H1 (cell line): Measurements from ENCODE around the gene LEFTY1. TPM values are rescaled to one million over a fixed set of nuclear protein-coding genes. Genes with fewer than 3 reads are reported as not detected.

ENCODE experiments used
- CTCF ChIA-PET: fragments of 300-600 bp; sonication (Branson Sonifier 250); formaldehyde crosslinking; loops from one replicate; lab custom pipeline; 2021; ENCODE audit not compliant: partially characterized antibody; lab: Charles Lee
- POLR2A ChIA-PET: fragments of 300-600 bp; sonication (Branson Sonifier 250); formaldehyde crosslinking; loops from one replicate; lab custom pipeline; 2021; ENCODE audit warnings: inconsistent platforms; ENCODE audit not compliant: partially characterized antibody; lab: Charles Lee
- DNase-seq, 2 experiments: peaks; one replicate each; pipeline versions ENCODE4 v3.0.0 to v3.0.0-alpha.2; 2010 to 2022; ENCODE audit warnings: low spot score in 2 of 2, low read depth in 1 of 2, mixed read lengths in 1 of 2
- FAIRE-seq: peaks from 2 replicates; lab custom pipeline; 2011; peaks lifted over from hg19 to GRCh38; lab: Jason Lieb, UNC
- H2AFZ ChIP-seq: 2 replicates; pipeline ENCODE4 v1.8.1; 2012; ENCODE audit warnings: low read length, inconsistent platforms
- H2AK5ac ChIP-seq: 2 replicates; pipeline ENCODE4 v1.6.1; 2013; ENCODE audit warnings: low read depth, low read length
- H2BK120ac ChIP-seq: replicated peaks from 2 replicates; pipeline ENCODE3; 2013; ENCODE audit warnings: low read depth, low read length, inconsistent platforms
- H2BK12ac ChIP-seq: 2 replicates; pipeline ENCODE4 v1.6.1; 2013; ENCODE audit warnings: low read depth, low read length
- H2BK15ac ChIP-seq: 2 replicates; pipeline ENCODE4 v1.6.1; 2013; ENCODE audit warnings: low read length
- H2BK20ac ChIP-seq: 2 replicates; pipeline ENCODE4 v1.6.1; 2013; ENCODE audit warnings: low read length
- H2BK5ac ChIP-seq: 2 replicates; pipeline ENCODE4 v1.6.1; 2013; ENCODE audit warnings: low read depth, low read length
- H3K14ac ChIP-seq: 2 replicates; pipeline ENCODE4 v1.6.1; 2013; ENCODE audit warnings: inconsistent platforms; ENCODE audit not compliant: insufficient read length
- H3K18ac ChIP-seq: 2 replicates; pipeline ENCODE4 v1.6.1; 2013; ENCODE audit warnings: low read length; ENCODE audit errors: extremely low read depth
- H3K23ac ChIP-seq: 2 replicates; pipeline ENCODE4 v1.6.1; 2013; ENCODE audit warnings: inconsistent platforms; ENCODE audit not compliant: insufficient read length
- H3K23me2 ChIP-seq: 2 replicates; pipeline ENCODE4 v1.6.1; 2013; ENCODE audit warnings: low read depth, low read length
- H3K27ac ChIP-seq: 2 replicates; pipeline ENCODE4 v1.6.1; 2011; ENCODE audit warnings: low read depth, low read length, inconsistent platforms
- H3K27me3 ChIP-seq, 4 experiments: replicated peaks in 1 of 4; 1 replicate in 1 of 4; 2 replicates in 3 of 4; pipeline versions ENCODE4 v1.6.1 to v1.8.1; 2011 to 2013; ENCODE audit warnings: low read length in 3 of 4, mild to moderate bottlenecking in 3 of 4, inconsistent platforms in 2 of 4, mixed read lengths in 2 of 4, moderate library complexity in 1 of 4; ENCODE audit not compliant: control insufficient read depth in 3 of 4, insufficient read depth in 3 of 4; ENCODE audit errors: extremely low read depth in 1 of 4
- H3K36me3 ChIP-seq, 4 experiments: 2 replicates each; pipeline versions ENCODE4 v1.6.1 to v1.8.1; 2011 to 2013; ENCODE audit warnings: mild to moderate bottlenecking in 4 of 4, low read length in 3 of 4, moderate library complexity in 2 of 4, control low read depth in 1 of 4, inconsistent platforms in 1 of 4; ENCODE audit not compliant: insufficient read depth in 4 of 4, control insufficient read depth in 2 of 4
- H3K4ac ChIP-seq: replicated peaks from 2 replicates; pipeline ENCODE3; 2013; ENCODE audit warnings: low read length, low read depth, mixed read lengths, inconsistent platforms; ENCODE audit not compliant: insufficient read length
- H3K4me1 ChIP-seq, 4 experiments: replicated peaks in 1 of 4; 1 replicate in 1 of 4; 2 replicates in 3 of 4; pipeline versions ENCODE4 v1.6.1 to v1.8.1; 2011 to 2013; ENCODE audit warnings: low read length in 3 of 4, inconsistent platforms in 2 of 4, mixed read lengths in 1 of 4; ENCODE audit not compliant: insufficient read depth in 4 of 4, control insufficient read depth in 3 of 4
- H3K4me2 ChIP-seq, 2 experiments: 2 replicates each; pipeline versions ENCODE4 v1.6.1 to v1.8.1; 2011 to 2013; ENCODE audit warnings: low read depth in 2 of 2, low read length in 2 of 2, control low read depth in 1 of 2, inconsistent platforms in 1 of 2, mild to moderate bottlenecking in 1 of 2; ENCODE audit not compliant: insufficient read depth in 1 of 2
- H3K4me3 ChIP-seq, 4 experiments: fragments of 200-600, 300-600 bp in 1 of 4; sonication (generic), shearing (Covaris generic), sonication (Bioruptor Twin) in 1 of 4; 2 replicates each; pipeline versions ENCODE4 v1.5.1 to v1.8.1; 2011 to 2016; ENCODE audit warnings: low read length in 4 of 4, low read depth in 3 of 4, control low read depth in 2 of 4, inconsistent platforms in 2 of 4, mild to moderate bottlenecking in 2 of 4, mixed read lengths in 1 of 4, moderate library complexity in 1 of 4; ENCODE audit not compliant: insufficient read depth in 2 of 4; ENCODE audit errors: extremely low read depth in 1 of 4
- H3K56ac ChIP-seq: replicated peaks from 2 replicates; pipeline ENCODE3; 2013; ENCODE audit warnings: low read depth, mild to moderate bottlenecking, mixed read lengths, low read length, inconsistent platforms; ENCODE audit not compliant: insufficient read length
- H3K79me1 ChIP-seq: 2 replicates; pipeline ENCODE4 v1.6.1; 2013; ENCODE audit warnings: low read depth, low read length, control low read depth
- H3K79me2 ChIP-seq, 2 experiments: 2 replicates each; pipeline versions ENCODE4 v1.6.1 to v1.8.1; 2012 to 2013; ENCODE audit warnings: low read length in 2 of 2, mild to moderate bottlenecking in 2 of 2, inconsistent platforms in 1 of 2; ENCODE audit not compliant: insufficient read depth in 2 of 2, control insufficient read depth in 1 of 2
- H3K9ac ChIP-seq, 4 experiments: replicated peaks in 1 of 4; 1 replicate in 1 of 4; 2 replicates in 3 of 4; pipeline versions ENCODE4 v1.6.1 to v1.8.1; 2011 to 2013; ENCODE audit warnings: low read depth in 3 of 4, low read length in 3 of 4, control low read depth in 2 of 4, mild to moderate bottlenecking in 2 of 4, moderate library complexity in 2 of 4, inconsistent platforms in 1 of 4; ENCODE audit errors: extremely low read depth in 1 of 4
- H3K9me3 ChIP-seq, 2 experiments: 2 replicates each; pipeline versions ENCODE4 v1.6.1 to v1.8.1; 2012 to 2013; ENCODE audit warnings: mild to moderate bottlenecking in 2 of 2, moderate library complexity in 2 of 2, control low read depth in 1 of 2, inconsistent platforms in 1 of 2, low read depth in 1 of 2, low read length in 1 of 2, mixed read lengths in 1 of 2; ENCODE audit not compliant: insufficient read depth in 2 of 2
- H4K20me1 ChIP-seq, 2 experiments: replicated peaks in 1 of 2; 2 replicates each; pipeline versions ENCODE3 to v1.8.1; 2011 to 2013; ENCODE audit warnings: inconsistent platforms in 2 of 2, low read length in 2 of 2, mild to moderate bottlenecking in 1 of 2; ENCODE audit not compliant: insufficient read depth in 2 of 2, control insufficient read depth in 1 of 2
- H4K5ac ChIP-seq: 2 replicates; pipeline ENCODE4 v1.6.1; 2013; ENCODE audit warnings: low read length, low read depth, mixed read lengths, inconsistent platforms; ENCODE audit not compliant: insufficient read length
- H4K8ac ChIP-seq: 2 replicates; pipeline ENCODE4 v1.8.0; 2013; ENCODE audit warnings: mild to moderate bottlenecking, moderate library complexity, low read length, inconsistent platforms; ENCODE audit not compliant: insufficient read depth; ENCODE audit errors: extremely low read depth
- H4K91ac ChIP-seq: replicated peaks from 2 replicates; pipeline ENCODE3; 2013; ENCODE audit warnings: low read length, mixed read lengths, inconsistent platforms; ENCODE audit not compliant: insufficient read length
- KDM1A ChIP-seq: fragments of 200-600, 300-600 bp; sonication (generic); IDR thresholded peaks from 2 replicates; pipeline ENCODE4 v1.7.1; 2016; ENCODE audit warnings: mild to moderate bottlenecking, low read length, borderline replicate concordance
- NANOG ChIP-seq: IDR thresholded peaks from 2 replicates; pipeline ENCODE4 v1.6.1; 2011; ENCODE audit warnings: low read length, low read depth, mild to moderate bottlenecking, inconsistent platforms; ENCODE audit not compliant: insufficient read depth, poor library complexity, severe bottlenecking
- SRF ChIP-seq: IDR thresholded peaks from 2 replicates; pipeline ENCODE4 v1.6.1; 2011; ENCODE audit warnings: mild to moderate bottlenecking, low read depth, low read length, moderate library complexity
- TCF12 ChIP-seq: IDR thresholded peaks from 2 replicates; pipeline ENCODE4 v1.6.1; 2011; ENCODE audit warnings: low read depth, mild to moderate bottlenecking, low read length
- WGBS, 2 experiments: shearing (Covaris generic) in 1 of 2; methylation state at CpG; one replicate each; pipeline versions ENCODE4 v1.1.6 to v1.1.7; 2013 to 2015; ENCODE audit warnings: low lambda C conversion rate in 2 of 2, mixed read lengths in 2 of 2, inconsistent platforms in 1 of 2, low coverage in 1 of 2, missing lambda C conversion rate in 1 of 2; ENCODE audit not compliant: insufficient replicate concordance in 2 of 2, insufficient coverage in 1 of 2, insufficient read length in 1 of 2; ENCODE audit errors: extremely low coverage in 1 of 2, missing lambda C conversion rate in 1 of 2; 5-methylcytosine and 5-hydroxymethylcytosine counted together
- polyA plus RNA-seq, 7 experiments: library from polyadenylated mRNA; depleted of rRNA in 3 of 7; stranded (reverse) in 5 of 7; unstranded in 2 of 7; fragments of >200 nt in 5 of 7; fragments of 200-250 nt in 2 of 7; gene quantifications; 1 replicate in 5 of 7; 2 replicates in 1 of 7; 4 replicates in 1 of 7; pipeline versions ENCODE4 v1.2.1 to v1.2.3, GENCODE V29; 2011 to 2013; ENCODE audit warnings: missing spikeins in 2 of 7, mixed read lengths in 2 of 7
- total RNA-seq: library from RNA; stranded (reverse); fragmentation: NEBNext Ultra II Directional; extraction: Animal tissue kit (Norgen Biotek cat#: 25700); gene quantifications from 2 replicates; pipeline ENCODE4 v1.2.1, GENCODE V29; 2021

LEFTY1 gene
- total and polyA plus RNA-seq, 2 of the 8 experiments (the other 6 are each of a cell fraction or from before 2014, with no cell fraction given), result 4.5 to 11.7 TPM

DNA sequence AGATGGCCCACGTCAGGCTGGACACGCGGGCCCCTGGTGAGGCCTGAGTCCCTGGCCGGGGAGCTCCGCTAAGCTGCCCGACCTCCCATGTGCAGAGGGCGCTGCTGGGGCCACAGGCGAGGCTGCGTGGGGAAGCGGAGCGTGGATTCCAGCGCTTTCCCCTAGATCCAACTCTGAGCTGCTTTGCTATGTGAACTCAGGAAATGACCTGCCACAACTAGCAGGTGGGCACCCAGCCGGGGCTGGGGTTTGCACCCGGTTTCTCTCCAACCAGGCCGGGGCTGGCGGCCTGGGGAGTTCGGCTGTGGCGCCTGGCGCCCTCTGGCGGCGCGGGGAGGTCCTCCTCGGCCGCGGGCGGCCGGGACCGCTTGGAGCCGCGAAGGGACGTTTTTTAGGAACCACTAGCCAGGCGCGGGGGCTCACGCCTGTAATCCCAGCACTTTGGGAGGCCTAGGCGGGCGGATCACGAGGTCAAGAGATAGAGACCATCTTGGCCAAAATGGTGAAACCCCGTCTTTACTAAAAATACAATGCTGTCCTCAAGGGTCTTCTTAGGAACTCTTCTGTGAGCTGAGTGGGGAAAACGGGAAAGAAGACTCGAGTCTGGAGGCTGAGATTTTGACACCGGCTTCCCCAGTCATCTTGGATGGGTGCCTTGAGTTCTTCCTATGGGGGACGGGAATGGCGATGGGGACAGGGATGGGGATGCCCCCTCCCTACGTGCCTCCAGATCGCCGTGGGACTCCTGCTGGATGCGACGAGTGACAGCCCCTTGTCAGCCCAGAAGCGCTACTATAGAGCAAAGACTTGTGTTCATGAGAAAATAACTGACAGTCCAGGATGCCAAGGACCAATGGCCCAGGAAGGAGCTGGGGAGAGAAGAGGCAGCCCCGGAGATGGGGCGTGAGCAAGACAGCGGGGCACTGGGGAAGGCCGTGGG is 22.5 kb upstream of the LEFTY1 start:
- H4K20me1 ChIP-seq, result no peaks in the 10 kb centered on the region
- H2BK12ac ChIP-seq, result peak overlapping the region; percentile 63
- H3K9me3 ChIP-seq, result no peaks in the 10 kb centered on the region
- H2BK15ac ChIP-seq, result no peak overlapping the region
- 0 out of 2 replicates have a peak overlapping the region, but pooled peaks have one; percentile 11 for H2AK5ac ChIP-seq
- peak overlapping the region; percentile 2; the same call in 1 of the 2 replicates for H3K18ac ChIP-seq
- H4K5ac ChIP-seq, result no peak overlapping the region
- no peak overlapping the region for H3K9ac ChIP-seq
- DNase-seq (peak in 1 of 2 experiments; percentile 94), FAIRE-seq (no peak)
- peaks cover 3% of the 10 kb centered on the region; the same call in 1 of the 2 replicates for H3K79me1 ChIP-seq
- no peaks in the 10 kb centered on the region for H3K36me3 ChIP-seq
- no peak overlapping the region for H3K4me3 ChIP-seq
- no peak overlapping the region for H2BK120ac ChIP-seq
- H4K8ac ChIP-seq, result peak overlapping the region; percentile 63
- 56% methylated on average over 35 of the region's 53 CpGs; no CpG with 5 or more reads in 1 of the 2 experiments for WGBS, 2 experiments
- H3K4me2 ChIP-seq, result peak overlapping the region in 1 of 2 experiments; percentile 12; a peak in 2 of 4 replicates
- no peaks in the 10 kb centered on the region; a peak in 2 of 7 replicates for H3K27me3 ChIP-seq
- no peaks in the 10 kb centered on the region for H3K79me2 ChIP-seq
- ChIA-PET CTCF (interaction anchor here (0.6 to 18.7 kb wide), 46 partner anchors 9 to 1087 kb away, joined by 3 to 406 read pairs (median 5); partner anchors contain the start of genes LEFTY1, LEFTY2, PYCR2 and SRP9), POLR2A (interaction anchor here (0.5 to 5.3 kb wide), 12 partner anchors 10 to 131 kb away, joined by 3 to 41 read pairs (median 3); partner anchors contain the start of gene TMEM63A)
- no peak overlapping the region for H3K27ac ChIP-seq
- peaks cover 0 to 7% (median 1%) of the 10 kb centered on the region in 4 experiments; a peak in 2 of 7 replicates for H3K4me1 ChIP-seq
- peak overlapping the region; percentile 16 for H3K4ac ChIP-seq
- H3K23ac ChIP-seq, result no peak overlapping the region
- no peak overlapping the region for H3K56ac ChIP-seq
- H2AFZ ChIP-seq, result peak overlapping the region; percentile 46; the same call in 1 of the 2 replicates
- peak overlapping the region; percentile 66; the same call in 1 of the 2 replicates for H2BK5ac ChIP-seq
- H3K14ac ChIP-seq, result no peak overlapping the region
- peak overlapping the region; percentile 16; the same call in 1 of the 2 replicates for H2BK20ac ChIP-seq
- H4K91ac ChIP-seq, result peak overlapping the region; percentile 38
- H3K23me2 ChIP-seq, result no peaks in the 10 kb centered on the region
- no peak for TF ChIP-seq TCF12
- no peak for TF ChIP-seq NANOG
- TF ChIP-seq SRF, result no peak
- no peak for TF ChIP-seq KDM1A
